H1 (cell line): ENCODE results near the gene ASCL5. TPM values are rescaled to one million over a fixed set of nuclear protein-coding genes. Genes with fewer than 3 reads are reported as not detected.

Experiments
- CTCF ChIA-PET: fragments of 300-600 bp; sonication (Branson Sonifier 250); formaldehyde crosslinking; loops from one replicate; lab custom pipeline; 2021; ENCODE audit not compliant: partially characterized antibody; lab: Charles Lee
- POLR2A ChIA-PET: fragments of 300-600 bp; sonication (Branson Sonifier 250); formaldehyde crosslinking; loops from one replicate; lab custom pipeline; 2021; ENCODE audit warnings: inconsistent platforms; ENCODE audit not compliant: partially characterized antibody; lab: Charles Lee
- DNase-seq, 2 experiments: peaks; one replicate each; pipeline versions ENCODE4 v3.0.0 to v3.0.0-alpha.2; 2010 to 2022; ENCODE audit warnings: low spot score in 2 of 2, low read depth in 1 of 2, mixed read lengths in 1 of 2
- FAIRE-seq: peaks from 2 replicates; lab custom pipeline; 2011; peaks lifted over from hg19 to GRCh38; lab: Jason Lieb, UNC
- H2AFZ ChIP-seq: 2 replicates; pipeline ENCODE4 v1.8.1; 2012; ENCODE audit warnings: low read length, inconsistent platforms
- H2AK5ac ChIP-seq: 2 replicates; pipeline ENCODE4 v1.6.1; 2013; ENCODE audit warnings: low read depth, low read length
- H2BK120ac ChIP-seq: replicated peaks from 2 replicates; pipeline ENCODE3; 2013; ENCODE audit warnings: low read depth, low read length, inconsistent platforms
- H2BK12ac ChIP-seq: 2 replicates; pipeline ENCODE4 v1.6.1; 2013; ENCODE audit warnings: low read depth, low read length
- H2BK15ac ChIP-seq: 2 replicates; pipeline ENCODE4 v1.6.1; 2013; ENCODE audit warnings: low read length
- H2BK20ac ChIP-seq: 2 replicates; pipeline ENCODE4 v1.6.1; 2013; ENCODE audit warnings: low read length
- H2BK5ac ChIP-seq: 2 replicates; pipeline ENCODE4 v1.6.1; 2013; ENCODE audit warnings: low read depth, low read length
- H3K14ac ChIP-seq: 2 replicates; pipeline ENCODE4 v1.6.1; 2013; ENCODE audit warnings: inconsistent platforms; ENCODE audit not compliant: insufficient read length
- H3K18ac ChIP-seq: 2 replicates; pipeline ENCODE4 v1.6.1; 2013; ENCODE audit warnings: low read length; ENCODE audit errors: extremely low read depth
- H3K23ac ChIP-seq: 2 replicates; pipeline ENCODE4 v1.6.1; 2013; ENCODE audit warnings: inconsistent platforms; ENCODE audit not compliant: insufficient read length
- H3K23me2 ChIP-seq: 2 replicates; pipeline ENCODE4 v1.6.1; 2013; ENCODE audit warnings: low read depth, low read length
- H3K27ac ChIP-seq: 2 replicates; pipeline ENCODE4 v1.6.1; 2011; ENCODE audit warnings: low read depth, low read length, inconsistent platforms
- H3K27me3 ChIP-seq, 4 experiments: replicated peaks in 1 of 4; 1 replicate in 1 of 4; 2 replicates in 3 of 4; pipeline versions ENCODE4 v1.6.1 to v1.8.1; 2011 to 2013; ENCODE audit warnings: low read length in 3 of 4, mild to moderate bottlenecking in 3 of 4, inconsistent platforms in 2 of 4, mixed read lengths in 2 of 4, moderate library complexity in 1 of 4; ENCODE audit not compliant: control insufficient read depth in 3 of 4, insufficient read depth in 3 of 4; ENCODE audit errors: extremely low read depth in 1 of 4
- H3K36me3 ChIP-seq, 4 experiments: 2 replicates each; pipeline versions ENCODE4 v1.6.1 to v1.8.1; 2011 to 2013; ENCODE audit warnings: mild to moderate bottlenecking in 4 of 4, low read length in 3 of 4, moderate library complexity in 2 of 4, control low read depth in 1 of 4, inconsistent platforms in 1 of 4; ENCODE audit not compliant: insufficient read depth in 4 of 4, control insufficient read depth in 2 of 4
- H3K4ac ChIP-seq: replicated peaks from 2 replicates; pipeline ENCODE3; 2013; ENCODE audit warnings: low read length, low read depth, mixed read lengths, inconsistent platforms; ENCODE audit not compliant: insufficient read length
- H3K4me1 ChIP-seq, 4 experiments: replicated peaks in 1 of 4; 1 replicate in 1 of 4; 2 replicates in 3 of 4; pipeline versions ENCODE4 v1.6.1 to v1.8.1; 2011 to 2013; ENCODE audit warnings: low read length in 3 of 4, inconsistent platforms in 2 of 4, mixed read lengths in 1 of 4; ENCODE audit not compliant: insufficient read depth in 4 of 4, control insufficient read depth in 3 of 4
- H3K4me2 ChIP-seq, 2 experiments: 2 replicates each; pipeline versions ENCODE4 v1.6.1 to v1.8.1; 2011 to 2013; ENCODE audit warnings: low read depth in 2 of 2, low read length in 2 of 2, control low read depth in 1 of 2, inconsistent platforms in 1 of 2, mild to moderate bottlenecking in 1 of 2; ENCODE audit not compliant: insufficient read depth in 1 of 2
- H3K4me3 ChIP-seq, 4 experiments: fragments of 200-600, 300-600 bp in 1 of 4; sonication (generic), shearing (Covaris generic), sonication (Bioruptor Twin) in 1 of 4; 2 replicates each; pipeline versions ENCODE4 v1.5.1 to v1.8.1; 2011 to 2016; ENCODE audit warnings: low read length in 4 of 4, low read depth in 3 of 4, control low read depth in 2 of 4, inconsistent platforms in 2 of 4, mild to moderate bottlenecking in 2 of 4, mixed read lengths in 1 of 4, moderate library complexity in 1 of 4; ENCODE audit not compliant: insufficient read depth in 2 of 4; ENCODE audit errors: extremely low read depth in 1 of 4
- H3K56ac ChIP-seq: replicated peaks from 2 replicates; pipeline ENCODE3; 2013; ENCODE audit warnings: low read depth, mild to moderate bottlenecking, mixed read lengths, low read length, inconsistent platforms; ENCODE audit not compliant: insufficient read length
- H3K79me1 ChIP-seq: 2 replicates; pipeline ENCODE4 v1.6.1; 2013; ENCODE audit warnings: low read depth, low read length, control low read depth
- H3K79me2 ChIP-seq, 2 experiments: 2 replicates each; pipeline versions ENCODE4 v1.6.1 to v1.8.1; 2012 to 2013; ENCODE audit warnings: low read length in 2 of 2, mild to moderate bottlenecking in 2 of 2, inconsistent platforms in 1 of 2; ENCODE audit not compliant: insufficient read depth in 2 of 2, control insufficient read depth in 1 of 2
- H3K9ac ChIP-seq, 4 experiments: replicated peaks in 1 of 4; 1 replicate in 1 of 4; 2 replicates in 3 of 4; pipeline versions ENCODE4 v1.6.1 to v1.8.1; 2011 to 2013; ENCODE audit warnings: low read depth in 3 of 4, low read length in 3 of 4, control low read depth in 2 of 4, mild to moderate bottlenecking in 2 of 4, moderate library complexity in 2 of 4, inconsistent platforms in 1 of 4; ENCODE audit errors: extremely low read depth in 1 of 4
- H3K9me3 ChIP-seq, 2 experiments: 2 replicates each; pipeline versions ENCODE4 v1.6.1 to v1.8.1; 2012 to 2013; ENCODE audit warnings: mild to moderate bottlenecking in 2 of 2, moderate library complexity in 2 of 2, control low read depth in 1 of 2, inconsistent platforms in 1 of 2, low read depth in 1 of 2, low read length in 1 of 2, mixed read lengths in 1 of 2; ENCODE audit not compliant: insufficient read depth in 2 of 2
- H4K20me1 ChIP-seq, 2 experiments: replicated peaks in 1 of 2; 2 replicates each; pipeline versions ENCODE3 to v1.8.1; 2011 to 2013; ENCODE audit warnings: inconsistent platforms in 2 of 2, low read length in 2 of 2, mild to moderate bottlenecking in 1 of 2; ENCODE audit not compliant: insufficient read depth in 2 of 2, control insufficient read depth in 1 of 2
- H4K5ac ChIP-seq: 2 replicates; pipeline ENCODE4 v1.6.1; 2013; ENCODE audit warnings: low read length, low read depth, mixed read lengths, inconsistent platforms; ENCODE audit not compliant: insufficient read length
- H4K8ac ChIP-seq: 2 replicates; pipeline ENCODE4 v1.8.0; 2013; ENCODE audit warnings: mild to moderate bottlenecking, moderate library complexity, low read length, inconsistent platforms; ENCODE audit not compliant: insufficient read depth; ENCODE audit errors: extremely low read depth
- H4K91ac ChIP-seq: replicated peaks from 2 replicates; pipeline ENCODE3; 2013; ENCODE audit warnings: low read length, mixed read lengths, inconsistent platforms; ENCODE audit not compliant: insufficient read length
- ATF3 ChIP-seq: IDR thresholded peaks from 2 replicates; pipeline ENCODE4 v1.6.1; 2011; ENCODE audit warnings: low read depth, mild to moderate bottlenecking, low read length; ENCODE audit not compliant: insufficient read depth
- CBX8 ChIP-seq: fragments of 300-800, 300-1000 bp; sonication (generic); IDR thresholded peaks from 2 replicates; pipeline ENCODE4 v1.7.1; 2016; ENCODE audit warnings: low read depth, low read length, borderline replicate concordance
- CHD2 ChIP-seq: IDR thresholded peaks from 2 replicates; pipeline ENCODE4 v1.6.1; 2012; ENCODE audit warnings: low read length, improper control_type of control experiment
- GABPA ChIP-seq: IDR thresholded peaks from 2 replicates; pipeline ENCODE4 v1.6.1; 2011; ENCODE audit warnings: mild to moderate bottlenecking, low read length, moderate library complexity, borderline replicate concordance; ENCODE audit not compliant: insufficient read depth
- JUND ChIP-seq: IDR thresholded peaks from 2 replicates; pipeline ENCODE4 v1.6.1; 2011; ENCODE audit warnings: mild to moderate bottlenecking, improper control_type of control experiment, low read length
- KDM1A ChIP-seq: fragments of 200-600, 300-600 bp; sonication (generic); IDR thresholded peaks from 2 replicates; pipeline ENCODE4 v1.7.1; 2016; ENCODE audit warnings: mild to moderate bottlenecking, low read length, borderline replicate concordance
- SIN3A ChIP-seq, 2 experiments: IDR thresholded peaks in 1 of 2; conservative IDR thresholded peaks in 1 of 2; 2 replicates each; pipeline ENCODE4 v1.6.1; 2011 to 2012; ENCODE audit warnings: low read length in 2 of 2, improper control_type of control experiment in 1 of 2, low read depth in 1 of 2, mild to moderate bottlenecking in 1 of 2
- SP2 ChIP-seq: IDR thresholded peaks from 2 replicates; pipeline ENCODE4 v1.6.1; 2012; ENCODE audit warnings: mild to moderate bottlenecking, low read length, inconsistent platforms
- TBP ChIP-seq: IDR thresholded peaks from 2 replicates; pipeline ENCODE4 v1.6.1; 2011; ENCODE audit warnings: low read depth, low read length, improper control_type of control experiment
- WGBS, 2 experiments: shearing (Covaris generic) in 1 of 2; methylation state at CpG; one replicate each; pipeline versions ENCODE4 v1.1.6 to v1.1.7; 2013 to 2015; ENCODE audit warnings: low lambda C conversion rate in 2 of 2, mixed read lengths in 2 of 2, inconsistent platforms in 1 of 2, low coverage in 1 of 2, missing lambda C conversion rate in 1 of 2; ENCODE audit not compliant: insufficient replicate concordance in 2 of 2, insufficient coverage in 1 of 2, insufficient read length in 1 of 2; ENCODE audit errors: extremely low coverage in 1 of 2, missing lambda C conversion rate in 1 of 2; 5-methylcytosine and 5-hydroxymethylcytosine counted together
- polyA plus RNA-seq, 7 experiments: library from polyadenylated mRNA; depleted of rRNA in 3 of 7; stranded (reverse) in 5 of 7; unstranded in 2 of 7; fragments of >200 nt in 5 of 7; fragments of 200-250 nt in 2 of 7; gene quantifications; 1 replicate in 5 of 7; 2 replicates in 1 of 7; 4 replicates in 1 of 7; pipeline versions ENCODE4 v1.2.1 to v1.2.3, GENCODE V29; 2011 to 2013; ENCODE audit warnings: missing spikeins in 2 of 7, mixed read lengths in 2 of 7
- total RNA-seq: library from RNA; stranded (reverse); fragmentation: NEBNext Ultra II Directional; extraction: Animal tissue kit (Norgen Biotek cat#: 25700); gene quantifications from 2 replicates; pipeline ENCODE4 v1.2.1, GENCODE V29; 2021

The ASCL5 gene
- total and polyA plus RNA-seq, 2 of the 8 experiments (the other 6 are each of a cell fraction or from before 2014, with no cell fraction given), result 0.29 to 0.41 TPM

DNA sequence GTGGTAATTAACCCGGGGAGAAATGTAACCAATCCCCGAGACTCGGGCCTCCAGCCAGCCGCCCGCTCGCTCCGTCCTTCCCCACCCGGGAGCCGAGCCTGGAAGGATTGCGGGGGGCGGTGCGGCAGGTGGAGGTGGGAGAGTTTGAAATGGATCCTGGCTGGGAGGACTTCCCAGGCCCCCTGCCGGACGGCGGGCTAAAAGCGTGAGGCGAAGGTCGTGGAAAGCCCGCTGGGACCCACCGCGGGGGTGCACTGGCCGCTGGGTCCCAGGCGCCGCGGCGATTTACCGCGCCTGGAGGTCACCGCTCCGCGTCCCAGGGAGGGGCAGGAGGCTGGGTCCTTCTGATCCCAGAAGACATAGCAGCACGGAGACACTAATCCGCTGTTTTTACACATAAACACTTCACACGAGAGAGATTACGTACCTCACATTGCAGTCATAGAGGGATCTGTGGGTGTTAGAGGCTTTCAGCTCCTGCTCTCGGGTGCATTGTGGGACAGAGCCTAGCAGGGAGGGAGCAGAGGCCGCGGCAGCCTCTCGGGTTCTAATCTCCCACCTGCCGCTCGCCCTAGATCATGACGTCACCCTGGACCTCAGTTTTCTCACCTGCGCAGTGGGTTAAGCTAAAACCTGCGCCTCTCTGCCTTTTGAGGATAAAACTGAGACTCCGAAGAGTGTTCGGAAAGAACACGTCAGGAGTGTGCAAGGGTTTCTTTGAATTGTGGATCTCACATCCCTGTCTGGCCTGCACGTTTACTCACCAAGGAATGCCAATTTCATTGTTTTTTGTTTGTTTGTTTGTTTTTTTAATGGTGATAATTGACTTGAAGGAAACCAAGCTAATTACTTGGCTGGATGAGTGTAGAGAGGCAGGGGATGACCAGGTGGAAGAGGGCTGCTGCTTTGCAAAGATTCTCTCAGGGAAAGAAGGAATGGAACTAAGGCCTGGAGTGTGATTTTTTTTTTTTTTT, 44.4 kb upstream of the ASCL5 start:
- Histone ChIP-seq H2AK5ac (peak overlapping the region; percentile 72; the same call in 1 of the 2 replicates), H2BK12ac (peak overlapping the region; percentile 62), H3K4me1 (peaks cover 5 to 10% (median 8%) of the 10 kb centered on the region in 4 experiments; a peak in 6 of 7 replicates), H2BK15ac (no peak overlapping the region; the same call in 1 of the 2 replicates), H4K8ac (peak overlapping the region; percentile 83), H3K79me1 (no peaks in the 10 kb centered on the region), H2BK20ac (no peak overlapping the region), H3K36me3 (no peaks in the 10 kb centered on the region), H3K4ac (no peak overlapping the region), H3K4me3 (peak overlapping the region; percentile 60 to 76 (median 72)), H3K23me2 (peaks cover 5% of the 10 kb centered on the region; the same call in 1 of the 2 replicates), H3K9me3 (no peaks in the 10 kb centered on the region), H2BK120ac (no peak overlapping the region), H3K4me2 (peak overlapping the region; percentile 76 to 98), H4K20me1 (no peaks in the 10 kb centered on the region), H3K27me3 (peaks cover 2 to 6% (median 4%) of the 10 kb centered on the region in 4 experiments; a peak in 4 of 7 replicates), H2BK5ac (0 out of 2 replicates have a peak overlapping the region, but pooled peaks have one; percentile 35), H3K14ac (no peak overlapping the region), H3K79me2 (no peaks in the 10 kb centered on the region), H3K18ac (peak overlapping the region; percentile 75), H3K56ac (no peak overlapping the region), H4K91ac (no peak overlapping the region), H4K5ac (no peak overlapping the region), H3K23ac (no peak overlapping the region), H2AFZ (peak overlapping the region; percentile 99), H3K27ac (no peak overlapping the region), H3K9ac (peak overlapping the region in 3 of 4 experiments; percentile 36 to 76 (median 55); a peak in 6 of 7 replicates)
- CTCF ChIA-PET, result interaction anchor here (0.8 to 2.8 kb wide), 8 partner anchors 8 to 87 kb away, joined by 3 to 13 read pairs (median 5); partner anchors contain the start of gene TMEM9
- 11% methylated on average over 46 of the region's 48 CpGs; no CpG with 5 or more reads in 1 of the 2 experiments for WGBS, 2 experiments
- FAIRE-seq (no peak), DNase-seq (no peak)
- POLR2A ChIA-PET, result interaction anchor here (0.9 to 7.1 kb wide), 11 partner anchors 12 to 228 kb away, joined by 3 to 105 read pairs (median 3); partner anchors contain the start of genes IGFN1 and TMEM9
- TF ChIP-seq SIN3A (conservative IDR thresholded peaks at IDR 0.05 in 1 of 2, IDR thresholded peaks at IDR 0.05 in 1 of 2; ENCODE audit: low read depth in 1 of 2, low read length in 2 of 2), result no peak
- no peak for TF ChIP-seq ATF3
- peak; percentile 95 for TF ChIP-seq JUND
- TF ChIP-seq TBP, result 0 out of 2 replicates have a peak, but pooled peaks have one; percentile 2
- no peak for TF ChIP-seq GABPA
- TF ChIP-seq KDM1A, result peak; percentile 98
- TF ChIP-seq CBX8, result no peak
- TF ChIP-seq SP2, result no peak
- no peak; the same call in 1 of the 2 replicates for TF ChIP-seq CHD2
